Stimulated activated CD4-positive, alpha-beta T cell treated with anti-CD3 and anti-CD28 coated beads, Interleukin-15, amount 100 ng/mL, for 48 hours (primary cell): ENCODE data around the gene TYW1.
"Not testable (repeated sequence)": the region's sequence is repeated elsewhere in the genome, so short reads cannot be mapped to it uniquely, and the experiment has no call there.

ENCODE experiments used
- DNase-seq, 2 donors: peaks; one replicate each; pipeline ENCODE4 v3.0.0-alpha.2; 2020; ENCODE audit warnings: low read depth in 2 of 2

Gene TYW1, protein sequence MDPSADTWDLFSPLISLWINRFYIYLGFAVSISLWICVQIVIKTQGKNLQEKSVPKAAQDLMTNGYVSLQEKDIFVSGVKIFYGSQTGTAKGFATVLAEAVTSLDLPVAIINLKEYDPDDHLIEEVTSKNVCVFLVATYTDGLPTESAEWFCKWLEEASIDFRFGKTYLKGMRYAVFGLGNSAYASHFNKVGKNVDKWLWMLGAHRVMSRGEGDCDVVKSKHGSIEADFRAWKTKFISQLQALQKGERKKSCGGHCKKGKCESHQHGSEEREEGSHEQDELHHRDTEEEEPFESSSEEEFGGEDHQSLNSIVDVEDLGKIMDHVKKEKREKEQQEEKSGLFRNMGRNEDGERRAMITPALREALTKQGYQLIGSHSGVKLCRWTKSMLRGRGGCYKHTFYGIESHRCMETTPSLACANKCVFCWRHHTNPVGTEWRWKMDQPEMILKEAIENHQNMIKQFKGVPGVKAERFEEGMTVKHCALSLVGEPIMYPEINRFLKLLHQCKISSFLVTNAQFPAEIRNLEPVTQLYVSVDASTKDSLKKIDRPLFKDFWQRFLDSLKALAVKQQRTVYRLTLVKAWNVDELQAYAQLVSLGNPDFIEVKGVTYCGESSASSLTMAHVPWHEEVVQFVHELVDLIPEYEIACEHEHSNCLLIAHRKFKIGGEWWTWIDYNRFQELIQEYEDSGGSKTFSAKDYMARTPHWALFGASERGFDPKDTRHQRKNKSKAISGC

DNA sequence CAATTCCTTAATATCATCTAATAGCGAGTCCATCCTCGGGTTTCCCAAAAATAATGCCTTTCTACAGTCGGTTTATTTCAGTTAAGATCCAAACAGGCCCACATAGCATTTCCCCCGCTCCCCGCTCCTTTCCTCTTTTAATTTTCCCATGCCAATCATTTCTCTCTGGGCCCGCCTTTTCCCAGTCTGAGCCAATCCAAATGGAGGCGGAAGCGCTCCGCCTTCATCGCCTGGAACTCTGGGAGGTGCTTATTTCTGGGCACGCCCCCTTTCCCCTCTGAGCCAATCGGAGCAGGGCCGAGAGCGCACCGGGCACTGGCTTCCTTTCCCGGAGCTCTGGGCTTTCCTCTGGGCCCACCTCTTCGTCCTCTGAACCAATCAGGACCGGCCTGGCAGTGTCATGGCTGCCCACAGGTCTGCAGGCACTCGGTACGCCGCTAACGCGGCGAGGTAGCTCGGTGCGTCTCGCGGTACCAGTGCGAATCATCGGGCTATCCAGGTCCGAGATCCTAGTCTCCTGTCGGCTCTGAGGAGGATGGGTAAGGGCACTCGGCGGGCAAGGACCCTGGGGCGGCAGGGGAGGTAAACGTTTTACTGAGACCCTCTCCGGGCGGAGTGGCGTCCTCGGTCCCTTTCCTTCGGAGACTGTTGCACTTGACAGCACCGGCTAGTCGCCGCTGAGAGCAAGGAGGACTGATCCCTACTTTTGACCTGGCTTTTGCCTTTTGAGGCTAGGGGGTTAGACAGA is at the start of gene TYW1:
Gene TYW1, plus strand, starts transcription at position 390 of the 748 bp plus-strand sequence. Its CDS starts 146 bp downstream, at position 536.
- DNase-seq = peak; percentile 97 to 98

DNA sequence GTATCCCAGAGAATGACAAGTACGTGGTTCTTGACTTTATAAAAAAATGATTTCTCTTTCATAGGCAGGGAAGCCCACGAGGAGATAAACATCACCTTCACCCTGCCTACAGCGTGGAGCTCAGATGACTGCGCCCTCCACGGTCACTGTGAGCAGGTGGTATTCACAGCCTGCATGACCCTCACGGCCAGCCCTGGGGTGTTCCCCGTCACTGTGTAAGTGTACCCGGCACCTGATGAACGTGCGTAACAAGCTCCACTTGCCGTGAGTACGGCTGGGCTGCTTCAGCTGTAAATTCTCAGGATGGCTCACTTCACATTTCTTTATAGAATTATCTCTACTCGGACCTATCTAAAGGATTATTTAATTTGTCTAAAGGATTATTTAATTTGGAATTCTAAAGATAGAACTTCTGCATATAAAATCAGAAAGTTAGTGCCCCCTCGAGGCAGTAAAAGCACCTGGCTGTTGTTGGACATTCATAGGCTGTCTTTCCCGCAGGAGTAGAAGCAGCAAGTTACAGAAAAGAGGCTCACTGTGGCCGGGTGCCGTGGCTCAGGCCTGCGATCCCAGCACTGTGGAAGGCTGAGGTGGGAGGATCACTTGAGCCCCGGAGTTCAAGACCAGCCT is 48.0 kb upstream of the TYW1 start:
- DNase-seq = no peak

DNA sequence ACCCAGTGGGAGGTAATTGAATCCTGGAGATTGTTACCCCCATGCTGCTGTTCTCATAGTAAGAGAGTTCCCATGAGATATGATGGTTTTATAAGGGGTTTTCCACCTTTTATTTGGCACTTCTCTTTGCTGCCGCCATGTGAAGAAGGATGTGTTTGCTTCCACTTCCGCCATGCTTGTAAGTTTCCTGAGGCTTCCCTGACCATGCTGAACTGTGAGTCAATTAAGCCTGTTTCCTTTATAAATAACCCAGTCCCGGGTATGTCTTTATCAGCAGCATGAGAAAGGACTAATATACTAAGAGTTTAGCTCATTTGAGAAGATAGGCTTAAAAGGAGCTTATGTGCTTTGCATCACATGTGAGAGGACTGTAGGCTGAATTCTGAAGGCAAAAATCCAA is 46.3 kb upstream of the TYW1 start:
- no peak for DNase-seq

DNA sequence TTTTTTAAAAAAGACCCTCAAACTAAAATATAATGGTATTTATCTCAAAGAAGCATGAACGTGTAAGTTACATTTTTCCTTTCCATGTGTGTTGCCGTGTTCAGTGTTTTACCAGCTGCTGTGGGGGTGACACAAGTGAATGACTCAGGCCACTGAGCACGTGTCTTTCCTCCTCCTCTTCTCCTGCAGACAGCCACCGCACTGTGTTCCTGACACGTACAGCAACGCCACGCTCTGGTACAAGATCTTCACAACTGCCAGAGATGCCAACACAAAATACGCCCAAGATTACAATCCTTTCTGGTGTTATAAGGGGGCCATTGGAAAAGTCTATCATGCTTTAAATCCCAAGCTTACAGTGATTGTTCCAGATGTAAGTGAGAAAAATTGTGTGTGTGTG is 45.9 kb upstream of the TYW1 start:
- DNase-seq = no peak

GRCh38 chr7:66952343-66953043 is 44.1 kb upstream of the TYW1 start:
- DNase-seq = no peak

- DNase-seq = no peak
Observed at GRCh38 chr7:66953044-66953427, 43.6 kb upstream of the TYW1 start.

- DNase-seq = no peak
Observed at GRCh38 chr7:66957595-66958290, 38.9 kb upstream of the TYW1 start.

GRCh38 chr7:66958538-66959350 is 37.9 kb upstream of the TYW1 start:
- DNase-seq = no peak

DNA sequence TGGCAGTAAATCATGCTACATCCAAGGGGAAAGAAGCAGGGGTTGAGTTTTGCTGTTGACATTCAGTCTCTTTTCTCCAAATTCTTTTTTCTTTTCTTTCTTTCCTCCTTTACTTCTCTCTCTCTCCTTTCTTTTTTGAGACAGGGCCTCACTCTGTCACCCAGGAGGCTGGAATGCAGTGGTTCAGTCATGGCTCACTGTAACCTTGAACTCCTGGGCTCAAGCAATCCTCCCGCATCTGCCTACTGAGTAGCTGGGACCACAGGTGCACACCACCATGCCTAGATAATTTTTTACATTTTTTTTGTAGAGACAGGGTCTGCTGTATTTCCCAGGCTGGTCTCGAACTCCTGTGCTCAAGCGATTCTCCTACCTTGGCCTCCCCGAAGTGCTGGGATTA is 36.4 kb upstream of the TYW1 start:
- no peak for DNase-seq

GRCh38 chr7:66961096-66961495 is 35.5 kb upstream of the TYW1 start:
- DNase-seq = no peak

GRCh38 chr7:66964411-66964810 is 32.2 kb upstream of the TYW1 start:
- DNase-seq = no peak

DNA sequence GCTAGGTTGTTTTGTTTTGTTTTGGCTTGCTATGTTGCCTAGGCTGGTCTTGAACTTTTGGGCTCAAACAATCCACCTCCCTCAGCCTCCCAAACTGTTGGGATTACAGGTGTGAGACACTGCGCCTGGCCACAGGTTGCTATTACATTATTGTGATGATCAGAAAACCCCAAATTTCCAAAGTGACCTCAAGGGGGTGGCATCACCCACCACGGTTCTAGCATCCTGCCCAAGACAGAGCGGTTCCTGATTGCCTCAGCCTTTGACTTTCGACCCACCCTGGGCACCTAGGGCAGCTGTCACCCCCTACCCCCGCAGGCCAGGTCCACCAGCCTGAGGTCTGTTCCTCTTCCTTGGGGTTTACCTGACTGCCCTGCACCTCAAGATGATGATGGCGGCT is 29.6 kb upstream of the TYW1 start:
- no peak for DNase-seq

DNA sequence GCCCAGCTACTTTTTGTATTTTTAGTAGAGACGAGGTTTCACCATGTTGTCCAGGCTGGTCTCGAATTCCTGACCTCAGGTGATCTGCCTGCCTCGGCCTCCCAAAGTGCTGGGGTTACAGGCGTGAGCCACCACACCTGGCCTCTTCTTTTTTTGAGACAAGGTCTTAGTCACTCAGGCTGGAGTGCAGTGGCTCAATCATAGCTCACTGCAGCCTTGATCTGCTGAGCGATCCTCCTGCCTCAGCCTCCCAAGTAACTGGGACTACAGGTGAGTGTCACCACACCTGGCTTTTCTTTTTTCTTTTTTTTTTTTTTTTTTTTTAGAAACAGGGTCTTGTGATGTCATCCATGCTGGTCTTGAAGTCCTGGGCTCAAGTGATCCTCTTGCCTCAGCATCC is 27.6 kb upstream of the TYW1 start:
- not testable (repeated sequence) for DNase-seq

DNA sequence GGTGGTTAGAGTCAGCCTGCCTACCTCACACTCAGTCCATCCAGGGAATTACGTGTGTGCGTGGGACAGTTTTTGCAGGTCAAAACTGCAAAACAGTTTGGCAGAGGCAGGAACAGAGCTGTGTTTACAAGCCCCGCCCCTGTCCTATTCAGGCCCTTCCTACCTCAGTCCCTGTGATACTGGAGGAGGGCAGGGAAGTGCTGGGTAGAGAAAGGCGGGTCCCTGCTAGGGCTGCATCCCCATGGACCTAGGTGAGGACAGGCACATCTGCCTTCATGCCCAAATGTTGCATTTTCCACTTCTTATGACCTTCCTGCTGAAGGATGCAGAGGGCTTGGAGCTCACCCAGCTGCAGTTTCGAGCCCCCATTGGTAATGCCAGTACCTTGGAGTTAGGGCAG is 26.3 kb upstream of the TYW1 start:
- DNase-seq = no peak

- no peak for DNase-seq
Observed at GRCh38 chr7:66974986-66975590, 21.5 kb upstream of the TYW1 start.

- not testable (repeated sequence) for DNase-seq
Observed at GRCh38 chr7:66978312-66978711, 18.3 kb upstream of the TYW1 start.

GRCh38 chr7:66979013-66979412 is 17.6 kb upstream of the TYW1 start:
- not testable (repeated sequence) for DNase-seq

- not testable (repeated sequence) for DNase-seq
Observed at GRCh38 chr7:66980336-66980735, 16.3 kb upstream of the TYW1 start.

DNA sequence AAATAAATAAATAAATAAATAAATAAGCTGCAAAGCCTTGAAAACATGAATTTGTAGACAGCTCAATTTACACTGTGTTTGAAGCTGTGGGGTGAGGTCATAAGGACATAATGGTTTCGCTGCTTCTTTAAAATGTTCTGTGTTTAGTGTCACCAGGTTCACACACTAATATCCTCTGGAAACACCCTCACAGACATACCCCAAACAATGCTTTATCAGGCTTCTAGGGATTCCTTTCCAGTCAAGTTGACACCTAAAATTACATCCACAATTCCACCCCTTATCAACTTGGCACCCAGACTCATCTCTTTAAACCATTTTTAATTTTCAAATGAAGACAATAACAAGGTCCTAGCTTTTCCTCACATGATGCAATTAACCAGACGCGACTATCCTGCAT is 7.1 kb upstream of the TYW1 start:
- not testable (repeated sequence) for DNase-seq
